Lower leg skin (tissue), 3 donors: ENCODE measurements around the gene BSDC1.

Experiments
- POLR2A ChIP-seq, 2 donors: fragments of 450-650 bp; IDR thresholded peaks; one replicate each; pipeline ENCODE4 v1.6.1; 2016 to 2017; ENCODE audit warnings: antibody characterized with exemption in 2 of 2, mild to moderate bottlenecking in 1 of 2, moderate library complexity in 1 of 2
- TF ChIP-seq, protein P1 (sequence below), 3 donors: fragments of 450-650 bp; IDR thresholded peaks; one replicate each; pipeline ENCODE4 v1.5.1; 2016; ENCODE audit warnings: antibody characterized with exemption in 3 of 3, mild to moderate bottlenecking in 3 of 3, moderate library complexity in 2 of 3

DNA sequence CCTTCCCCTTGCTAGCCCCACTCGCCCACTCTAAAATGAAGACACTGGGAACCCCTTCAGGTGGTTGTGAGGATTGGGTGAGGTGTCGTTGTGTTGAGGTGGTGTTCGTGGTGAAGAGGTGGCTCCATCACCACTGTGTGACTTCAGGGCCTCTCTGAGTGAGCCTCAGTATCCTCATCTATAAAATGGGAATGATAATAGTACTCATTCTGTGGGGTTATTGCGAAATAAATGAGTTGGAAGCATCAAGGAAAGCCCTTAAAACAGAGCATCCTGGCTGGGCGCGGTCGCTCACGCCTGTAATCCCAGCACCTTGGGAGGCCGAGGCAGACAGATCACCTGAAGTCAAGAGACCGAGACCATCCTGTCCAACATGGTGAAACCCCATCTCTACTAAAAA lies 51.5 kb downstream of the BSDC1 start:
- TF ChIP-seq, protein P1, sequence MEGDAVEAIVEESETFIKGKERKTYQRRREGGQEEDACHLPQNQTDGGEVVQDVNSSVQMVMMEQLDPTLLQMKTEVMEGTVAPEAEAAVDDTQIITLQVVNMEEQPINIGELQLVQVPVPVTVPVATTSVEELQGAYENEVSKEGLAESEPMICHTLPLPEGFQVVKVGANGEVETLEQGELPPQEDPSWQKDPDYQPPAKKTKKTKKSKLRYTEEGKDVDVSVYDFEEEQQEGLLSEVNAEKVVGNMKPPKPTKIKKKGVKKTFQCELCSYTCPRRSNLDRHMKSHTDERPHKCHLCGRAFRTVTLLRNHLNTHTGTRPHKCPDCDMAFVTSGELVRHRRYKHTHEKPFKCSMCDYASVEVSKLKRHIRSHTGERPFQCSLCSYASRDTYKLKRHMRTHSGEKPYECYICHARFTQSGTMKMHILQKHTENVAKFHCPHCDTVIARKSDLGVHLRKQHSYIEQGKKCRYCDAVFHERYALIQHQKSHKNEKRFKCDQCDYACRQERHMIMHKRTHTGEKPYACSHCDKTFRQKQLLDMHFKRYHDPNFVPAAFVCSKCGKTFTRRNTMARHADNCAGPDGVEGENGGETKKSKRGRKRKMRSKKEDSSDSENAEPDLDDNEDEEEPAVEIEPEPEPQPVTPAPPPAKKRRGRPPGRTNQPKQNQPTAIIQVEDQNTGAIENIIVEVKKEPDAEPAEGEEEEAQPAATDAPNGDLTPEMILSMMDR (IDR thresholded peaks at IDR 0.05): no peak
- no peak for TF ChIP-seq POLR2A (IDR thresholded peaks at IDR 0.05)
